ENCODE data around the gene CTR9. TPM values are rescaled to one million over a fixed set of nuclear protein-coding genes. Genes with fewer than 3 reads are reported as not detected.

The CTR9 gene
- total and polyA plus RNA-seq, 2 experiments from 2014 or later: 29.0 to 32.7 TPM

DNA sequence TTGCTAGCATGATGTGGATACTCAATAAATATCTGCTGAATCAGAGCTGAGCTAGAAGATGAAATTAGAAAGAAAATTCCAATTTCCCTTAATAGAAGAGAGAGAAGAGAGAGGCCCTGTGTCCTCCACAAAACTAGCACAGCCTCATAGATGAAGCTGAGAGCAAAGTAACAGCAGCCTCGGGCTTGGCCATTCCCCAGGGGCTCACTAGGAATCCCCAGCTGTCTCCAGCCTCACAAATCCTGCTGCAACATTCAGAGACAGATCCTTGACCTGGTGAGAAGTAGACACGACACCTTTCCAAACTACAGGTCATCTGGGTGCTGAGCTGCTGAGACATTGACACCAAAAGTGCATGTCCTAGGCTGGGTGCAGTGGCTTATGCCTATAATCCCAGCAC, 31.4 kb upstream of the CTR9 start:
- ATAC-seq (no peak), DNase-seq (ENCODE audit: low spot score) (no peak)
- TF ChIP-seq EZH2 (IDR thresholded peaks at IDR 0.05; ENCODE audit: low read depth, unreplicated experiment): no peak
- TF ChIP-seq, protein P1, sequence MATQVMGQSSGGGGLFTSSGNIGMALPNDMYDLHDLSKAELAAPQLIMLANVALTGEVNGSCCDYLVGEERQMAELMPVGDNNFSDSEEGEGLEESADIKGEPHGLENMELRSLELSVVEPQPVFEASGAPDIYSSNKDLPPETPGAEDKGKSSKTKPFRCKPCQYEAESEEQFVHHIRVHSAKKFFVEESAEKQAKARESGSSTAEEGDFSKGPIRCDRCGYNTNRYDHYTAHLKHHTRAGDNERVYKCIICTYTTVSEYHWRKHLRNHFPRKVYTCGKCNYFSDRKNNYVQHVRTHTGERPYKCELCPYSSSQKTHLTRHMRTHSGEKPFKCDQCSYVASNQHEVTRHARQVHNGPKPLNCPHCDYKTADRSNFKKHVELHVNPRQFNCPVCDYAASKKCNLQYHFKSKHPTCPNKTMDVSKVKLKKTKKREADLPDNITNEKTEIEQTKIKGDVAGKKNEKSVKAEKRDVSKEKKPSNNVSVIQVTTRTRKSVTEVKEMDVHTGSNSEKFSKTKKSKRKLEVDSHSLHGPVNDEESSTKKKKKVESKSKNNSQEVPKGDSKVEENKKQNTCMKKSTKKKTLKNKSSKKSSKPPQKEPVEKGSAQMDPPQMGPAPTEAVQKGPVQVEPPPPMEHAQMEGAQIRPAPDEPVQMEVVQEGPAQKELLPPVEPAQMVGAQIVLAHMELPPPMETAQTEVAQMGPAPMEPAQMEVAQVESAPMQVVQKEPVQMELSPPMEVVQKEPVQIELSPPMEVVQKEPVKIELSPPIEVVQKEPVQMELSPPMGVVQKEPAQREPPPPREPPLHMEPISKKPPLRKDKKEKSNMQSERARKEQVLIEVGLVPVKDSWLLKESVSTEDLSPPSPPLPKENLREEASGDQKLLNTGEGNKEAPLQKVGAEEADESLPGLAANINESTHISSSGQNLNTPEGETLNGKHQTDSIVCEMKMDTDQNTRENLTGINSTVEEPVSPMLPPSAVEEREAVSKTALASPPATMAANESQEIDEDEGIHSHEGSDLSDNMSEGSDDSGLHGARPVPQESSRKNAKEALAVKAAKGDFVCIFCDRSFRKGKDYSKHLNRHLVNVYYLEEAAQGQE (IDR thresholded peaks at IDR 0.05; ENCODE audit: unreplicated experiment): no peak
- TF ChIP-seq CREB1 (CRISPR knock-in tag; IDR thresholded peaks at IDR 0.05; ENCODE audit: low read depth): no peak
- TF ChIP-seq, protein P2, sequence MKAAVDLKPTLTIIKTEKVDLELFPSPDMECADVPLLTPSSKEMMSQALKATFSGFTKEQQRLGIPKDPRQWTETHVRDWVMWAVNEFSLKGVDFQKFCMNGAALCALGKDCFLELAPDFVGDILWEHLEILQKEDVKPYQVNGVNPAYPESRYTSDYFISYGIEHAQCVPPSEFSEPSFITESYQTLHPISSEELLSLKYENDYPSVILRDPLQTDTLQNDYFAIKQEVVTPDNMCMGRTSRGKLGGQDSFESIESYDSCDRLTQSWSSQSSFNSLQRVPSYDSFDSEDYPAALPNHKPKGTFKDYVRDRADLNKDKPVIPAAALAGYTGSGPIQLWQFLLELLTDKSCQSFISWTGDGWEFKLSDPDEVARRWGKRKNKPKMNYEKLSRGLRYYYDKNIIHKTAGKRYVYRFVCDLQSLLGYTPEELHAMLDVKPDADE (IDR thresholded peaks at IDR 0.05): no peak
- TF ChIP-seq EZH2phosphoT487 (IDR thresholded peaks at IDR 0.05; ENCODE audit: unreplicated experiment): no peak
- no peak for TF ChIP-seq NANOG (IDR thresholded peaks at IDR 0.05; ENCODE audit: borderline replicate concordance)
- TF ChIP-seq, protein P3, sequence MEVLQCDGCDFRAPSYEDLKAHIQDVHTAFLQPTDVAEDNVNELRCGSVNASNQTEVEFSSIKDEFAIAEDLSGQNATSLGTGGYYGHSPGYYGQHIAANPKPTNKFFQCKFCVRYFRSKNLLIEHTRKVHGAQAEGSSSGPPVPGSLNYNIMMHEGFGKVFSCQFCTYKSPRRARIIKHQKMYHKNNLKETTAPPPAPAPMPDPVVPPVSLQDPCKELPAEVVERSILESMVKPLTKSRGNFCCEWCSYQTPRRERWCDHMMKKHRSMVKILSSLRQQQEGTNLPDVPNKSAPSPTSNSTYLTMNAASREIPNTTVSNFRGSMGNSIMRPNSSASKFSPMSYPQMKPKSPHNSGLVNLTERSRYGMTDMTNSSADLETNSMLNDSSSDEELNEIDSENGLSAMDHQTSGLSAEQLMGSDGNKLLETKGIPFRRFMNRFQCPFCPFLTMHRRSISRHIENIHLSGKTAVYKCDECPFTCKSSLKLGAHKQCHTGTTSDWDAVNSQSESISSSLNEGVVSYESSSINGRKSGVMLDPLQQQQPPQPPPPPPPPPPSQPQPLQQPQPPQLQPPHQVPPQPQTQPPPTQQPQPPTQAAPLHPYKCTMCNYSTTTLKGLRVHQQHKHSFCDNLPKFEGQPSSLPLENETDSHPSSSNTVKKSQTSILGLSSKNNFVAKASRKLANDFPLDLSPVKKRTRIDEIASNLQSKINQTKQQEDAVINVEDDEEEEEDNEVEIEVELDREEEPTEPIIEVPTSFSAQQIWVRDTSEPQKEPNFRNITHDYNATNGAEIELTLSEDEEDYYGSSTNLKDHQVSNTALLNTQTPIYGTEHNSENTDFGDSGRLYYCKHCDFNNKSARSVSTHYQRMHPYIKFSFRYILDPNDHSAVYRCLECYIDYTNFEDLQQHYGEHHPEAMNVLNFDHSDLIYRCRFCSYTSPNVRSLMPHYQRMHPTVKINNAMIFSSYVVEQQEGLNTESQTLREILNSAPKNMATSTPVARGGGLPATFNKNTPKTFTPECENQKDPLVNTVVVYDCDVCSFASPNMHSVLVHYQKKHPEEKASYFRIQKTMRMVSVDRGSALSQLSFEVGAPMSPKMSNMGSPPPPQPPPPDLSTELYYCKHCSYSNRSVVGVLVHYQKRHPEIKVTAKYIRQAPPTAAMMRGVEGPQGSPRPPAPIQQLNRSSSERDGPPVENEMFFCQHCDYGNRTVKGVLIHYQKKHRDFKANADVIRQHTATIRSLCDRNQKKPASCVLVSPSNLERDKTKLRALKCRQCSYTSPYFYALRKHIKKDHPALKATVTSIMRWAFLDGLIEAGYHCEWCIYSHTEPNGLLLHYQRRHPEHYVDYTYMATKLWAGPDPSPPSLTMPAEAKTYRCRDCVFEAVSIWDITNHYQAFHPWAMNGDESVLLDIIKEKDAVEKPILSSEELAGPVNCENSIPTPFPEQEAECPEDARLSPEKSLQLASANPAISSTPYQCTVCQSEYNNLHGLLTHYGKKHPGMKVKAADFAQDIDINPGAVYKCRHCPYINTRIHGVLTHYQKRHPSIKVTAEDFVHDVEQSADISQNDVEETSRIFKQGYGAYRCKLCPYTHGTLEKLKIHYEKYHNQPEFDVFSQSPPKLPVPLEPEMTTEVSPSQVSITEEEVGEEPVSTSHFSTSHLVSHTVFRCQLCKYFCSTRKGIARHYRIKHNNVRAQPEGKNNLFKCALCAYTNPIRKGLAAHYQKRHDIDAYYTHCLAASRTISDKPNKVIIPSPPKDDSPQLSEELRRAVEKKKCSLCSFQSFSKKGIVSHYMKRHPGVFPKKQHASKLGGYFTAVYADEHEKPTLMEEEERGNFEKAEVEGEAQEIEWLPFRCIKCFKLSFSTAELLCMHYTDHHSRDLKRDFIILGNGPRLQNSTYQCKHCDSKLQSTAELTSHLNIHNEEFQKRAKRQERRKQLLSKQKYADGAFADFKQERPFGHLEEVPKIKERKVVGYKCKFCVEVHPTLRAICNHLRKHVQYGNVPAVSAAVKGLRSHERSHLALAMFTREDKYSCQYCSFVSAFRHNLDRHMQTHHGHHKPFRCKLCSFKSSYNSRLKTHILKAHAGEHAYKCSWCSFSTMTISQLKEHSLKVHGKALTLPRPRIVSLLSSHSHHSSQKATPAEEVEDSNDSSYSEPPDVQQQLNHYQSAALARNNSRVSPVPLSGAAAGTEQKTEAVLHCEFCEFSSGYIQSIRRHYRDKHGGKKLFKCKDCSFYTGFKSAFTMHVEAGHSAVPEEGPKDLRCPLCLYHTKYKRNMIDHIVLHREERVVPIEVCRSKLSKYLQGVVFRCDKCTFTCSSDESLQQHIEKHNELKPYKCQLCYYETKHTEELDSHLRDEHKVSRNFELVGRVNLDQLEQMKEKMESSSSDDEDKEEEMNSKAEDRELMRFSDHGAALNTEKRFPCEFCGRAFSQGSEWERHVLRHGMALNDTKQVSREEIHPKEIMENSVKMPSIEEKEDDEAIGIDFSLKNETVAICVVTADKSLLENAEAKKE (CRISPR knock-in tag; IDR thresholded peaks at IDR 0.05): no peak
- TF ChIP-seq STAT1 (IDR thresholded peaks at IDR 0.05; ENCODE audit: unreplicated experiment): no peak
- no peak for TF ChIP-seq JUNB (IDR thresholded peaks at IDR 0.05; ENCODE audit: unreplicated experiment)
- TF ChIP-seq, protein P4, sequence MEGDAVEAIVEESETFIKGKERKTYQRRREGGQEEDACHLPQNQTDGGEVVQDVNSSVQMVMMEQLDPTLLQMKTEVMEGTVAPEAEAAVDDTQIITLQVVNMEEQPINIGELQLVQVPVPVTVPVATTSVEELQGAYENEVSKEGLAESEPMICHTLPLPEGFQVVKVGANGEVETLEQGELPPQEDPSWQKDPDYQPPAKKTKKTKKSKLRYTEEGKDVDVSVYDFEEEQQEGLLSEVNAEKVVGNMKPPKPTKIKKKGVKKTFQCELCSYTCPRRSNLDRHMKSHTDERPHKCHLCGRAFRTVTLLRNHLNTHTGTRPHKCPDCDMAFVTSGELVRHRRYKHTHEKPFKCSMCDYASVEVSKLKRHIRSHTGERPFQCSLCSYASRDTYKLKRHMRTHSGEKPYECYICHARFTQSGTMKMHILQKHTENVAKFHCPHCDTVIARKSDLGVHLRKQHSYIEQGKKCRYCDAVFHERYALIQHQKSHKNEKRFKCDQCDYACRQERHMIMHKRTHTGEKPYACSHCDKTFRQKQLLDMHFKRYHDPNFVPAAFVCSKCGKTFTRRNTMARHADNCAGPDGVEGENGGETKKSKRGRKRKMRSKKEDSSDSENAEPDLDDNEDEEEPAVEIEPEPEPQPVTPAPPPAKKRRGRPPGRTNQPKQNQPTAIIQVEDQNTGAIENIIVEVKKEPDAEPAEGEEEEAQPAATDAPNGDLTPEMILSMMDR (conservative IDR thresholded peaks at IDR 0.05; ENCODE audit: low read depth in 2 of 2): no peak
- TF ChIP-seq ZNF114 (CRISPR knock-in tag; IDR thresholded peaks at IDR 0.05): no peak
- TF ChIP-seq POLR2AphosphoS5 (IDR thresholded peaks at IDR 0.05; ENCODE audit: low read depth): no peak
- no peak for TF ChIP-seq ZNF331 (CRISPR knock-in tag; IDR thresholded peaks at IDR 0.05; ENCODE audit: low read depth)
- no peaks in the 10 kb centered on the region for H4K20me1 ChIP-seq (replicated peaks; ENCODE audit: insufficient read depth)
- Mint-ChIP-seq H3K36me3 (ENCODE audit: low read depth) (no peaks in the 10 kb centered on the region; the same call in 2 of the 3 replicates), H3K4me1 (peaks cover 2% of the 10 kb centered on the region; the same call in 1 of the 3 replicates), H3K9me3 (no peaks in the 10 kb centered on the region), H3K4me3 (no peak overlapping the region), H3K27me3 (ENCODE audit: insufficient read depth, low read depth, poor library complexity) (peaks cover 5% of the 10 kb centered on the region), H3K27ac (no peak overlapping the region)
- no peaks in the 10 kb centered on the region for H3K79me2 ChIP-seq (replicated peaks; ENCODE audit: insufficient read depth)
- no peak overlapping the region for H3K4me2 ChIP-seq
- H2AFZ ChIP-seq: no peak overlapping the region
- no peaks in the 10 kb centered on the region for H3K4me1 ChIP-seq (ENCODE audit: insufficient read depth)
- H3K9me2 ChIP-seq (ENCODE audit: insufficient read depth): 0 out of 2 replicates have a peak, but pooled peaks cover 8% of the 10 kb centered on the region
- H3K36me3 ChIP-seq (ENCODE audit: insufficient read depth): no peaks in the 10 kb centered on the region
- no peak overlapping the region for H3K27ac ChIP-seq (ENCODE audit: low read depth)
- H3F3A ChIP-seq (replicated peaks; ENCODE audit: low read depth): no peaks in the 10 kb centered on the region
- H3K4me3 ChIP-seq: no peak overlapping the region
- H3K27me3 ChIP-seq (ENCODE audit: insufficient read depth): no peaks in the 10 kb centered on the region

Data from GM23338 (cell line).